ENCODE data around the gene HBM. TPM values are rescaled to one million over a fixed set of nuclear protein-coding genes. Genes with fewer than 3 reads are reported as not detected.

HBM gene
- polyA plus RNA-seq, 1 donor (not counting 4 experiments of a cell fraction or from before 2014, with no cell fraction given): not detected

DNA sequence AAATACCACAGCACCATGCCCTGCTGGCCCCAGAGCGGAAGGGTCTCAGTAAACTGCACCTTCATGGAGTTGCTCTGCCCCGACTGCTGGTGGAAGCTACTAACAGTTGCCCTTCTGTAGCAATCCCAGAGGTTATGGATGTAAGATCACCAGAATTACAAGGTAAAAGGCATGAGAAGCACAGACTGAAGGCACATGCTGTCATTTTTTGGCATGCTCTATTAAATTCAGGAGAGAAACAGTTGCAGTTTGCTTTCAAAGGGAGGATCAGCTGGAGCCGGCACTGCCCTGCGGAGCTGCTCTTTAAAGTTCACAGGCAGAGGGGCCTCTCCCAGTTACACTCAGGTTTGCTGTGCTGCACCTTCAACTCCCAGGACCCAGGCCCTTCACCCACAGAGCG lies 46.5 kb upstream of the HBM start:
- no peaks in the 10 kb centered on the region for H3K79me2 ChIP-seq (ENCODE audit: control insufficient read depth, insufficient read depth, low read length)
- dilution Hi-C loops (cut with MboI; ENCODE audit: extremely low pct_ligation_motif_present, low sequenced_read_pairs): no loop called here
- peaks cover 9 to 13% of the 10 kb centered on the region in 2 experiments for H3K36me3 ChIP-seq (ENCODE audit: control insufficient read depth in 2 of 2, extremely low read depth in 1 of 2, insufficient read depth in 2 of 2, low read length in 2 of 2)
- peaks cover 2% of the 10 kb centered on the region for H4K20me1 ChIP-seq (ENCODE audit: control insufficient read depth, extremely low read depth, insufficient read depth, low read length)
- H3K4me2 ChIP-seq (ENCODE audit: control insufficient read depth, extremely low read depth, insufficient read depth, low read depth, low read length): no peak overlapping the region
- no peak overlapping the region for H3K4me3 ChIP-seq (ENCODE audit: control insufficient read depth in 2 of 3, extremely low read depth in 1 of 3, insufficient read depth in 2 of 3, low read depth in 1 of 3, low read length in 3 of 3)
- no peaks in the 10 kb centered on the region for H3K9me3 ChIP-seq (ENCODE audit: control insufficient read depth, low read depth, low read length)
- no peak overlapping the region for H3K27ac ChIP-seq (ENCODE audit: control insufficient read depth, insufficient read depth, low read length)
- no peak for FAIRE-seq
- no peaks in the 10 kb centered on the region for H3K27me3 ChIP-seq (ENCODE audit: control insufficient read depth, extremely low read depth, insufficient read depth, low read length)
- no peak for DNase-seq (ENCODE audit: low read depth, low spot score)
- H3K4me1 ChIP-seq (ENCODE audit: control insufficient read depth, extremely low read depth, insufficient read depth, low read length): no peaks in the 10 kb centered on the region
- TF ChIP-seq CTCF (optimal IDR thresholded peaks at IDR 0.05 in 1 of 3, IDR thresholded peaks at IDR 0.05 in 1 of 3, conservative IDR thresholded peaks at IDR 0.05 in 1 of 3; ENCODE audit: extremely low read depth in 1 of 3, insufficient read depth in 2 of 3, low read length in 3 of 3): no peak
- no peak for TF ChIP-seq EZH2 (IDR thresholded peaks at IDR 0.05; ENCODE audit: low read length)
- H3K9me1 ChIP-seq (ENCODE audit: control insufficient read depth, extremely low read depth, insufficient read depth, low read length): peaks cover 1% of the 10 kb centered on the region
- no peak overlapping the region for H3K9ac ChIP-seq (ENCODE audit: control insufficient read depth, extremely low read depth, insufficient read depth, low read length)
- no peak overlapping the region for H2AFZ ChIP-seq (ENCODE audit: control insufficient read depth, low read length)

DNA sequence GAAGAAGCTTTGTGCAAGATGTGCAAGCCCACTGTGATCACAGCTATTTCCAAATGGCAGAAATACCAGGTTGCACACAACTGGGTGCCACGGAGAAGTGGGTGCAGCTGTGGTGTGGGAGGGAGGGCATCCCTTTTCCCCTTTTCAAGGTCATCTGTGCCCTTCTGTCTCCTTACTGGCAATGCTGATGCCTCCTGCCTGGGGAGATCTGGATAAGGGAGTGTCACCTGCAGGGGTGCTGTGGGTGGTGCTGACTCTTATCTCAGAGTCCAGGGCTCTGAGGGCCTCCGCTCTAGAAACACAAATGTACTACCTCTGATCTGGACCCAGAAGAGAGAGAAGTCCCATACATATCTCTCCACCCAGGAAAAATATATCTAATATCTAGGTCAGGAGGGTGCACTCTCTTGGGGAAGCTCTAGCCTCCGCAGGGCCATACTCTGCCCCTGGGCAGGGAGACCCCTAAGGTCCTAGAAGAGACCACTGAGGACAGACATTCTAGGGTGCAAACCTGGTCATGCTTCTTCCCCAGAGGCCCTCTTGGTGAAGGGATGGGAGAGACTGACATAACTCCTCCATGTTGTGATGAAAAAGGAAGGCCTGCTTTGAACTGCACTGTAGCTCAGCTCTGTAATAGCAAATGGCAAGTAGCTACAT lies 45.8 kb upstream of the HBM start:
- DNase-seq (ENCODE audit: low read depth, low spot score) (no peak), FAIRE-seq (no peak)
- Histone ChIP-seq H4K20me1 (ENCODE audit: control insufficient read depth, extremely low read depth, insufficient read depth, low read length) (peaks cover 2% of the 10 kb centered on the region), H3K4me1 (ENCODE audit: control insufficient read depth, extremely low read depth, insufficient read depth, low read length) (no peaks in the 10 kb centered on the region), H3K27ac (ENCODE audit: control insufficient read depth, insufficient read depth, low read length) (no peak overlapping the region), H3K27me3 (ENCODE audit: control insufficient read depth, extremely low read depth, insufficient read depth, low read length) (no peaks in the 10 kb centered on the region), H3K9me3 (ENCODE audit: control insufficient read depth, low read depth, low read length) (no peaks in the 10 kb centered on the region), H2AFZ (ENCODE audit: control insufficient read depth, low read length) (no peak overlapping the region), H3K36me3 (ENCODE audit: control insufficient read depth in 2 of 2, extremely low read depth in 1 of 2, insufficient read depth in 2 of 2, low read length in 2 of 2) (peaks cover 9 to 13% of the 10 kb centered on the region in 2 experiments), H3K9ac (ENCODE audit: control insufficient read depth, extremely low read depth, insufficient read depth, low read length) (no peak overlapping the region), H3K4me3 (ENCODE audit: control insufficient read depth in 2 of 3, extremely low read depth in 1 of 3, insufficient read depth in 2 of 3, low read depth in 1 of 3, low read length in 3 of 3) (no peak overlapping the region), H3K4me2 (ENCODE audit: control insufficient read depth, extremely low read depth, insufficient read depth, low read depth, low read length) (no peak overlapping the region), H3K9me1 (ENCODE audit: control insufficient read depth, extremely low read depth, insufficient read depth, low read length) (no peaks in the 10 kb centered on the region), H3K79me2 (ENCODE audit: control insufficient read depth, insufficient read depth, low read length) (no peaks in the 10 kb centered on the region)
- dilution Hi-C loops (cut with MboI; ENCODE audit: extremely low pct_ligation_motif_present, low sequenced_read_pairs): no loop called here
- no peak for TF ChIP-seq CTCF (optimal IDR thresholded peaks at IDR 0.05 in 1 of 3, IDR thresholded peaks at IDR 0.05 in 1 of 3, conservative IDR thresholded peaks at IDR 0.05 in 1 of 3; ENCODE audit: extremely low read depth in 1 of 3, insufficient read depth in 2 of 3, low read length in 3 of 3)
- no peak for TF ChIP-seq EZH2 (IDR thresholded peaks at IDR 0.05; ENCODE audit: low read length)

Data from keratinocyte (primary cell).